Loucy (cell line): ENCODE measurements around the gene DGKB.

Experiments
- H2AFZ ChIP-seq: fragments of 200-600 bp; sonication (generic); 2 replicates; pipeline ENCODE4 v1.6.0; 2016; ENCODE audit warnings: antibody characterized with exemption, mild to moderate bottlenecking, low read length, moderate library complexity
- H3F3A ChIP-seq: fragments of 200-600 bp; 2 replicates; pipeline ENCODE4 v1.6.0; 2016; ENCODE audit warnings: antibody characterized with exemption, low read depth, mild to moderate bottlenecking
- H3K27me3 ChIP-seq: fragments of 200-600 bp; sonication (generic); 2 replicates; pipeline ENCODE4 v1.6.1; 2014; ENCODE audit warnings: low read length, mild to moderate bottlenecking; ENCODE audit not compliant: insufficient read depth, poor library complexity, severe bottlenecking
- H3K36me3 ChIP-seq: fragments of 200-600 bp; sonication (generic); 2 replicates; pipeline ENCODE4 v1.6.1; 2016; ENCODE audit warnings: low read length; ENCODE audit not compliant: insufficient read depth
- H3K4me1 ChIP-seq: fragments of 200-600 bp; sonication (generic); 2 replicates; pipeline ENCODE4 v1.5.1; 2014; ENCODE audit warnings: low read length, mild to moderate bottlenecking; ENCODE audit not compliant: insufficient read depth, poor library complexity, severe bottlenecking
- H3K4me2 ChIP-seq: fragments of 200-600 bp; sonication (generic); 2 replicates; pipeline ENCODE4 v1.6.0; 2014; ENCODE audit warnings: antibody characterized with exemption, low read length, low read depth, mild to moderate bottlenecking; ENCODE audit not compliant: poor library complexity, severe bottlenecking
- H3K4me3 ChIP-seq: fragments of 200-600 bp; sonication (generic); 2 replicates; pipeline ENCODE4 v1.5.1; 2014; ENCODE audit warnings: low read length, mild to moderate bottlenecking, mixed read lengths; ENCODE audit not compliant: poor library complexity, severe bottlenecking
- H3K79me2 ChIP-seq: fragments of 200-600 bp; sonication (generic); 2 replicates; pipeline ENCODE4 v1.6.1; 2014; ENCODE audit warnings: low read length; ENCODE audit not compliant: insufficient read depth
- H3K9ac ChIP-seq: fragments of 200-600 bp; sonication (generic); 2 replicates; pipeline ENCODE4 v1.6.0; 2014; ENCODE audit warnings: mild to moderate bottlenecking, low read depth, low read length, moderate library complexity; ENCODE audit not compliant: poor library complexity, severe bottlenecking
- H3K9me2 ChIP-seq: fragments of 200-600 bp; sonication (generic); replicated peaks from 2 replicates; pipeline ENCODE4 v1.6.1; 2016; ENCODE audit warnings: low read depth, low read length, mixed read lengths
- H3K9me3 ChIP-seq: fragments of 200-600 bp; sonication (generic); 2 replicates; pipeline ENCODE4 v1.6.1; 2014; ENCODE audit warnings: mild to moderate bottlenecking, antibody characterized with exemption, low read length, low read depth; ENCODE audit not compliant: insufficient read depth
- H4K20me1 ChIP-seq: fragments of 200-600 bp; sonication (generic); 2 replicates; pipeline ENCODE4 v1.6.0; 2014; ENCODE audit warnings: antibody characterized with exemption, low read length, mild to moderate bottlenecking; ENCODE audit not compliant: insufficient read depth, poor library complexity, severe bottlenecking
- CTCF ChIP-seq: fragments of 200-600 bp; sonication (generic); conservative IDR thresholded peaks from 2 replicates; pipeline ENCODE4 v1.5.1; 2014; ENCODE audit warnings: mild to moderate bottlenecking, antibody characterized with exemption, low read length
- EZH2phosphoT487 ChIP-seq: fragments of 200-600 bp; IDR thresholded peaks from 2 replicates; pipeline ENCODE4 v1.6.1; 2018; ENCODE audit warnings: antibody characterized with exemption, mild to moderate bottlenecking, moderate library complexity, borderline replicate concordance

The DGKB gene

GRCh38 chr7:14806891-14807290 is 95.7 kb downstream of the DGKB start:
- Histone ChIP-seq H2AFZ (no peak overlapping the region), H3K79me2 (no peaks in the 10 kb centered on the region), H3K4me1 (no peaks in the 10 kb centered on the region), H3K4me3 (no peak overlapping the region), H3K9me3 (no peaks in the 10 kb centered on the region), H3K9ac (no peak overlapping the region), H3K9me2 (no peaks in the 10 kb centered on the region), H4K20me1 (no peaks in the 10 kb centered on the region), H3F3A (no peaks in the 10 kb centered on the region), H3K36me3 (no peaks in the 10 kb centered on the region), H3K4me2 (no peak overlapping the region), H3K27me3 (no peaks in the 10 kb centered on the region)
- TF ChIP-seq CTCF (no peak), EZH2phosphoT487 (no peak)

- no peaks in the 10 kb centered on the region for H3K79me2 ChIP-seq
- no peak overlapping the region for H3K9ac ChIP-seq
- H3K4me1 ChIP-seq, result no peaks in the 10 kb centered on the region
- H3K4me3 ChIP-seq, result no peak overlapping the region
- H3F3A ChIP-seq, result no peaks in the 10 kb centered on the region
- no peak overlapping the region for H3K4me2 ChIP-seq
- H4K20me1 ChIP-seq, result no peaks in the 10 kb centered on the region
- no peak for TF ChIP-seq EZH2phosphoT487
- no peak for TF ChIP-seq CTCF
- H3K27me3 ChIP-seq, result no peaks in the 10 kb centered on the region
- H3K36me3 ChIP-seq, result no peaks in the 10 kb centered on the region
- H2AFZ ChIP-seq, result no peak overlapping the region
- H3K9me3 ChIP-seq, result no peaks in the 10 kb centered on the region
- H3K9me2 ChIP-seq, result no peaks in the 10 kb centered on the region
Observed at GRCh38 chr7:14805105-14805719, 97.3 kb downstream of the DGKB start.

- no peaks in the 10 kb centered on the region for H3K79me2 ChIP-seq
- H3K9me2 ChIP-seq, result no peaks in the 10 kb centered on the region
- H3K4me3 ChIP-seq, result no peak overlapping the region
- no peaks in the 10 kb centered on the region for H3K36me3 ChIP-seq
- no peaks in the 10 kb centered on the region for H3K4me1 ChIP-seq
- H4K20me1 ChIP-seq, result no peaks in the 10 kb centered on the region
- H2AFZ ChIP-seq, result no peak overlapping the region
- no peak overlapping the region for H3K9ac ChIP-seq
- no peaks in the 10 kb centered on the region for H3F3A ChIP-seq
- TF ChIP-seq CTCF, result no peak
- no peak for TF ChIP-seq EZH2phosphoT487
- H3K9me3 ChIP-seq, result no peaks in the 10 kb centered on the region
- H3K4me2 ChIP-seq, result no peak overlapping the region
- H3K27me3 ChIP-seq, result no peaks in the 10 kb centered on the region
Observed at GRCh38 chr7:14800664-14801063, 101.9 kb downstream of the DGKB start.
